SK-MEL-5 (cell line): ENCODE results near the gene SLC30A2. TPM values are rescaled to one million over a fixed set of nuclear protein-coding genes. Genes with fewer than 3 reads are reported as not detected.
"Not testable (repeated sequence)": the region's sequence is repeated elsewhere in the genome, so short reads cannot be mapped to it uniquely, and the experiment has no call there.

Experiments
- DNase-seq: peaks from one replicate; pipeline ENCODE4 v3.0.0-alpha.2; 2016; ENCODE audit warnings: low read depth, low spot score
- in situ Hi-C: cut with HindIII; loops from 2 replicates; pipeline ENCODE4 v1.10.0; 2016; ENCODE audit warnings: low sequenced_read_pairs, high pct_unique_total_duplicates, low pct_unique_long_range_greater_than_20kb
- polyA plus RNA-seq, 2 experiments: library from polyadenylated mRNA; depleted of rRNA; stranded (reverse); fragments of >200 nt; gene quantifications; 2 replicates each; pipeline ENCODE4 v1.2.3, GENCODE V29; 2015
- total RNA-seq: library from RNA; depleted of rRNA; stranded (reverse); fragments of >200 nt; shearing (Covaris generic); gene quantifications from 2 replicates; pipeline ENCODE4 v1.2.3, GENCODE V29; 2014; rRNA removed

Gene SLC30A2, protein sequence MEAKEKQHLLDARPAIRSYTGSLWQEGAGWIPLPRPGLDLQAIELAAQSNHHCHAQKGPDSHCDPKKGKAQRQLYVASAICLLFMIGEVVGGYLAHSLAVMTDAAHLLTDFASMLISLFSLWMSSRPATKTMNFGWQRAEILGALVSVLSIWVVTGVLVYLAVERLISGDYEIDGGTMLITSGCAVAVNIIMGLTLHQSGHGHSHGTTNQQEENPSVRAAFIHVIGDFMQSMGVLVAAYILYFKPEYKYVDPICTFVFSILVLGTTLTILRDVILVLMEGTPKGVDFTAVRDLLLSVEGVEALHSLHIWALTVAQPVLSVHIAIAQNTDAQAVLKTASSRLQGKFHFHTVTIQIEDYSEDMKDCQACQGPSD
- not detected in 2 replicates for total RNA-seq
- polyA plus RNA-seq (2015; cell fraction: cytosol; rRNA removed) = not detected in 2 replicates
- polyA plus RNA-seq (2015; cell fraction: nucleus; rRNA removed) = not detected in 2 replicates

GRCh38 chr1:26045722-26046245 is at the start of gene SLC30A2:
Gene SLC30A2 (minus strand): TSS chr1:26046118. CDS start chr1:26045896, 222 bp downstream.
- in situ Hi-C loops = no loop called here
- no peak for DNase-seq

- in situ Hi-C loops = no loop called here
- peak; percentile 90 for DNase-seq
These were observed 48.9 kb upstream of the SLC30A2 start for GRCh38 chr1:26094677-26095383.

GRCh38 chr1:26094076-26094669 is 48.3 kb upstream of the SLC30A2 start:
- in situ Hi-C loops = no loop called here
- no peak for DNase-seq

GRCh38 chr1:26093569-26093968 is 47.7 kb upstream of the SLC30A2 start:
- DNase-seq, in situ Hi-C loops: not testable (repeated sequence)

DNA sequence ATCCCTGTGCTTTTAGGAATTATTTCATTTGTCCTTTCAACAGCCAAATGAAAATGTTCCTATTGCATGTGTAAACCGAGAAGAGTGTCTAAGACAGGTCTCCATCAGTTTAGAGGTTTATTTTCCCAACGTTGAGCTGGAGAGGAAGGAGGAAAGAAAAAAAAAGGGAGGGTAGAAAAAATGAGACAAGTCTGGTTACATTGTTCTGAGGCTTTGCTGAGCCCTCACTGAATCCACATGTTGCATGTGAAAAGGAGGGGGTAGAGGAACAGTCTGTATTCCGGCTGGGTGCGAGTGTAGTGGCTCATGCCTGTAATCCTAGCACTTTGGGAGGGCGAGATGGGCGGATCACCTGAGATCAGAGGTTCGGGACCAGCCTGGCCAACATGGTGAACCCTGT is 46.5 kb upstream of the SLC30A2 start:
- DNase-seq = no peak
- in situ Hi-C loops = no loop called here

DNA sequence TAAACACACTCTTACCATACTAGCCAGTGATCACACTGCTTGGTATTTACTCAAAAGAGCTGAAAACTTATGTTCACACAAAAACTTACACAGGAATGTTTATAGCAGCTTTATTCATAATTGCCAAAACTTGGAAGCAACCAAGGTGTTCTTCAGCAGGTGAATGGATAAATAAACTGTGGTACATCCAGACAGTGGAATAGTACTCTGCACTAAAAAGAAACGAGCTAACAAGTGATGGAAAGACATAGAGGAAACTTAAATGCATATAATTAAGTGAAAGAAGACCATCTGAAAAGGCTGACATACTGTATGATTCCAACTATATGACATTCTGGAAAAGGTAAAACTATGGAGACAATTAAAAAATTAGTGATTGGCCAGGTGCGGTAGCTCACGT is 45.0 kb upstream of the SLC30A2 start:
- DNase-seq = no peak
- in situ Hi-C loops = no loop called here

- DNase-seq = no peak
- in situ Hi-C loops = no loop called here
These were observed 43.2 kb upstream of the SLC30A2 start for GRCh38 chr1:26089125-26089524.

DNA sequence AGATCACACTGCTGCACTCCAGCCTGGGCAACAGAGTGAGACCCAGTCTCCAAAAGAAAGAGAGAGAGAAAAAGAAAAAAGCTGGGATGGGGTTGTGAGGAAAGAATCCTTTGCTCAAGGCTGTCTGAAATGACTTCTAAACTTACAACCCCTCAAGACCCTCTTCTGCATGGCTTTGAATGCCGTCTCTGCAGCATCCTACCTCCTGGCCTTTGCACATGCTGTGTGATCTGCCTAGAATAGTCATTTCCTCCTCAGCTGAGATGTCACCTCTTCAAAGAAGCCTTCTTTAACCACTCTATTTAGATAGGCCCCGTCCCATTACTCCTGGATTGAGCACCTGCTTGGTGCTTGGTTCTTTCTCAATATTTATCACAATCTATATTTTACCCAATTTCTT is 38.9 kb upstream of the SLC30A2 start:
- in situ Hi-C loops = no loop called here

DNA sequence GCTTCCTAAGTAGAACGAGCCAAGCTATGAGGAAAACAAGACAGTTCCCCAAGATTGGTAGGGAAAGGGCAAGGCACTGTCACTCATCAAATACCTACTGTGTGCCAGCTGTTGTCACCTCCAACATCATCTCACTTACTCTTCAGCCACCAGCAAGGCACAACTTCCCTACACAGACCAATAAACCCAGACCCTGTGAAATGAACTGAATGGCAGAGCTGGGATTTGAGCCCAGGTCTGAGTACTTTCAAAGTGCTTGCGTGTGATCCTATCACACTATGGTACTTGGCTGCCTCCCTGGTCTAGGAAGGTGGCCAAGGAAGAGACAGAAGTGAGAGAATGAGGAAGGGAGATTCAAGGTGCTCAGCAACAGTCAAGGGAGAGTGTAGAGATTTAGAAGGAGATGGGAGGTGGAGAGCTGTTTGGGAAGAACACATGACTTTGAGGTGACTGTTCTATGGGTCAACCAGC is 38.2 kb upstream of the SLC30A2 start:
- no peak for DNase-seq
- in situ Hi-C loops = no loop called here

More for the DNA sequence above, 38.9 kb upstream of the SLC30A2 start:
- DNase-seq = no peak

- in situ Hi-C loops = no loop called here
- no peak for DNase-seq
These were observed 37.3 kb upstream of the SLC30A2 start for GRCh38 chr1:26083208-26083607.

DNA sequence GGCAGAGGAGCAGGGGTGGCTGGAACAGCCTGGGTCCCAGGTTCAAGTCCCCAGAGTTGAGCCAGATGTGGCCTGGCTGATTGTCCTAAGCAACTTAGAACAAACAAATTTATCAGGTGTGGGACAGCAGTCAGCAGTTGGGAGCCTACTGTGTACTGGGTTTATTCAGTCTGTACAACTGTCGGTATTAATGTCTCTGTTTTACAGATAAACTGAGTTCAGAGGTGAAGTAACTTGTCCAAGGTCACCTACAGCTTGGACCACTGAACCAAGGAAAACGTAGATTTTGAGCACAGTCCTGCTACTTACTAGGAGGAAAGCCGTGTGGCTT is 36.1 kb upstream of the SLC30A2 start:
- no peak for DNase-seq
- in situ Hi-C loops = no loop called here

GRCh38 chr1:26081267-26082019 is 35.5 kb upstream of the SLC30A2 start:
- no peak for DNase-seq

GRCh38 chr1:26079960-26080814 is 34.3 kb upstream of the SLC30A2 start:
- in situ Hi-C loops = no loop called here
- DNase-seq = no peak

More at GRCh38 chr1:26081267-26082019, 35.5 kb upstream of the SLC30A2 start:
- in situ Hi-C loops = no loop called here

DNA sequence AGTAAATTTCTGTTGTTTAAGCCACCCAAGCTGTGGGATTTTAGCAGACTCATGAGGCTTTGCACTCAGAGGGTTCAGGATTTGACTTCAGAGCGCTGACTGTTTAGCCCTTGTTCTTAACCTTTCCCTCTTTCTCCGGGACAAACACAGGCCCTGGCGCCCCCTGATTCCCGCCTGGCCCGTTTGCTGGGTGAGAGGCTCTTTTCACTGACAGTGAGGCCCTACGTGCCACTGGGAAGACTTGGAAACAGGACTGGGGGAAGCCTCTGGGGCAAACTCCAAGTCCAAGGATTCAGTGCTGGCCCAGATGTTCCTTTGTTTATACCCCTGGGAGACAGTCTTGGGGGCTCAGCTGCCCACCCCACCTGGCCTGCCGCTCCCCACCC is 33.3 kb upstream of the SLC30A2 start:
- in situ Hi-C loops = no loop called here
- no peak for DNase-seq

DNA sequence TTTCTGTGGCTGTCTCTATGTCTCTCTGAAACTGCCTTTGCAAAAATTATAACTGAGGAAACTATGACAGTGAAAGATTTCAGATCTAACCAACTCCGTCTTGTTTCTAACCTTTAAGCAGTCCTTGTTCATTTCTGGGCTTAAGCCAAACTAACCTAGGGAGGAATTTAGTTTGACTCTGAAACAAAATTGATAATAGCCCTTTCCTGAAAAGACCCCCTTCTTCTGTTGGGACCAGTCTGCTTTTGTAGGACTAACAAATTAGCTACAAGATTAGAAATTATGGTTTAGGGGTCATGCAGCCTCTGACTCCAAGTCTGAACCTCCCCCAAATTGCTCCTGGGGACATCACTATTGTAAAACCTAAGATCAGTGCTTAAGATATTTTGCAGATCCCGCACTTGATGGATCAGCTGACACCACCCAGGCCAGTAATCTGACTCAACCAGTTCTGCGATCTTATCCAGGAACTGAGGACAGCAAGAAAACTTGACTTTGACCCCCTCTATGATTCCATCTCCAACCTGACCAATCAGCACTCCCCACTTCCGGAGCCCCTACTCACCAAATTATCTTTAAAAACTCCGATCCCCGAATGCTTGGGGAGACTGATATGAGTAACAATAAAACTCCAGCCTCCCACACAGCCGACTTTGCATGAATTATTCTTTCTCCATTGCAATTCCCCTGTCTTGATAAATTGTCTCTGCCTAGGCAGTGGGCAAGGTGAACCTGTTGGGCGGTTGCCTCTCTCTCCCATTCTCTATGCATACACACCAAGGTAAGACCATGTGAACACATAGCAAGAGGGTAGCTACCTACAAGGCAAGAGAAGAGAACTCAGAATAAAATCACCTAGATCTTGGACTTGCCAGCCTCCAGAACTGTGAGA is 32.6 kb upstream of the SLC30A2 start:
- in situ Hi-C loops = no loop called here
- no peak for DNase-seq

- DNase-seq = no peak
- in situ Hi-C loops = no loop called here
These were observed 31.6 kb upstream of the SLC30A2 start for GRCh38 chr1:26077524-26077923.
